NCI-H1417 treated with DMSO at 0.1 percent for 48 hours (cell line): ENCODE results near the gene PRDM5.
A peak's percentile ranks its signal among the peaks of the same experiment; 100 is the strongest.
"Not testable (repeated sequence)": the region's sequence is repeated elsewhere in the genome, so short reads cannot be mapped to it uniquely, and the experiment has no call there.

Source experiments
- DNase-seq: peaks from one replicate; lab custom pipeline; 2025; lab: John Stamatoyannopoulos, UW

Gene PRDM5

GRCh38 chr4:120753854-120754253 is 168.7 kb downstream of the PRDM5 start:
- DNase-seq = peak; percentile 49

GRCh38 chr4:120750152-120750525 is 172.4 kb downstream of the PRDM5 start:
- no peak for DNase-seq

- peak; percentile 38 for DNase-seq
Measured at GRCh38 chr4:120749445-120750151, 172.9 kb downstream of the PRDM5 start.

- DNase-seq = not testable (repeated sequence)
Measured at GRCh38 chr4:120741636-120742035, 180.9 kb downstream of the PRDM5 start.

- no peak for DNase-seq
Measured at GRCh38 chr4:120736312-120736711, 186.2 kb downstream of the PRDM5 start.

GRCh38 chr4:120733968-120734367 is 188.6 kb downstream of the PRDM5 start:
- no peak for DNase-seq

GRCh38 chr4:120733054-120733453 is 189.5 kb downstream of the PRDM5 start:
- no peak for DNase-seq

GRCh38 chr4:120731561-120731960 is 191.0 kb downstream of the PRDM5 start:
- DNase-seq = no peak

- no peak for DNase-seq
Measured at GRCh38 chr4:120730777-120731320, 191.7 kb downstream of the PRDM5 start.

GRCh38 chr4:120728892-120729675 is 193.4 kb downstream of the PRDM5 start:
- no peak for DNase-seq

- no peak for DNase-seq
Measured at GRCh38 chr4:120725639-120726580, 196.6 kb downstream of the PRDM5 start.

- DNase-seq = peak; percentile 9
Measured at GRCh38 chr4:120724656-120725055, 197.9 kb downstream of the PRDM5 start.

- DNase-seq = no peak
Measured at GRCh38 chr4:120723986-120724385, 198.5 kb downstream of the PRDM5 start.

- no peak for DNase-seq
Measured at GRCh38 chr4:120723105-120723504, 199.4 kb downstream of the PRDM5 start.

- DNase-seq = no peak
Measured at GRCh38 chr4:120722655-120723054, 199.9 kb downstream of the PRDM5 start.

GRCh38 chr4:120720354-120720934 is 202.1 kb downstream of the PRDM5 start:
- DNase-seq = no peak

- DNase-seq = no peak
Measured at GRCh38 chr4:120718979-120719566, 203.5 kb downstream of the PRDM5 start.

GRCh38 chr4:120716346-120716745 is 206.2 kb downstream of the PRDM5 start:
- DNase-seq = no peak

- DNase-seq = no peak
Measured at GRCh38 chr4:120714417-120715010, 208.0 kb downstream of the PRDM5 start.

- no peak for DNase-seq
Measured at GRCh38 chr4:120709991-120710390, 212.5 kb downstream of the PRDM5 start.

- DNase-seq = no peak
Measured at GRCh38 chr4:120704538-120704937, 218.0 kb downstream of the PRDM5 start.
